Endodermal cell (in vitro differentiated cells): Measurements from ENCODE around the gene SEC14L2. TPM values are rescaled to one million over a fixed set of nuclear protein-coding genes. Genes with fewer than 3 reads are reported as not detected.

Experiments used
- DNase-seq: peaks from one replicate; pipeline ENCODE4 v3.0.0-alpha.2; 2017
- H3K27ac ChIP-seq: 2 replicates; pipeline ENCODE4 v1.5.1; 2013; ENCODE audit warnings: mild to moderate bottlenecking, low read depth, low read length, moderate library complexity
- H3K27me3 ChIP-seq: 2 replicates; pipeline ENCODE4 v1.6.1; 2013; ENCODE audit warnings: mild to moderate bottlenecking, low read length, moderate library complexity; ENCODE audit not compliant: insufficient read depth, control insufficient read depth, poor library complexity, severe bottlenecking
- H3K36me3 ChIP-seq: 2 replicates; pipeline ENCODE4 v1.7.0; 2013; ENCODE audit warnings: mild to moderate bottlenecking, low read length, moderate library complexity; ENCODE audit not compliant: control insufficient read depth, insufficient read depth
- H3K4me1 ChIP-seq: one replicate; pipeline ENCODE4 v1.7.0; 2013; ENCODE audit warnings: low read length; ENCODE audit not compliant: control insufficient read depth, insufficient read depth
- H3K4me3 ChIP-seq: 2 replicates; pipeline ENCODE4 v1.5.1; 2013; ENCODE audit warnings: mild to moderate bottlenecking, low read length, moderate library complexity
- H3K9ac ChIP-seq: 2 replicates; pipeline ENCODE4 v1.6.1; 2013; ENCODE audit warnings: mild to moderate bottlenecking, low read length, moderate library complexity; ENCODE audit not compliant: poor library complexity, severe bottlenecking; ENCODE audit errors: extremely low read depth
- H3K9me3 ChIP-seq: 2 replicates; pipeline ENCODE4 v1.6.1; 2013; ENCODE audit warnings: mild to moderate bottlenecking, low read length, moderate library complexity; ENCODE audit not compliant: control insufficient read depth
- H3K27ac Mint-ChIP-seq: 2 replicates; pipeline ENCODE4 v1.8.0; 2020; ENCODE audit warnings: mixed read lengths
- H3K27me3 Mint-ChIP-seq: 2 replicates; pipeline ENCODE4 v1.8.0; 2021; ENCODE audit warnings: mild to moderate bottlenecking, mixed read lengths; ENCODE audit not compliant: insufficient read depth
- H3K36me3 Mint-ChIP-seq: 2 replicates; pipeline ENCODE4 v1.8.0; 2020; ENCODE audit warnings: low read depth, mixed read lengths
- H3K4me1 Mint-ChIP-seq: 2 replicates; pipeline ENCODE4 v1.8.0; 2020; ENCODE audit warnings: mixed read lengths
- H3K4me3 Mint-ChIP-seq: 2 replicates; pipeline ENCODE4 v1.8.0; 2020; ENCODE audit warnings: mild to moderate bottlenecking, moderate library complexity, mixed read lengths
- H3K9me3 Mint-ChIP-seq: 2 replicates; pipeline ENCODE4 v1.8.0; 2020; ENCODE audit warnings: mild to moderate bottlenecking, mixed read lengths
- CTCF ChIP-seq: fragments of 200-600 bp; sonication (generic); conservative IDR thresholded peaks from 2 replicates; pipeline ENCODE4 v1.5.0; 2021; ENCODE audit warnings: antibody characterized with exemption, mild to moderate bottlenecking
- WGBS, 2 experiments: methylation state at CpG; one replicate each; pipeline versions ENCODE4 v1.1.5 to v1.1.7; 2013; ENCODE audit warnings: missing lambda C conversion rate in 2 of 2, mixed read lengths in 1 of 2; ENCODE audit not compliant: insufficient coverage in 1 of 2, insufficient read length in 1 of 2; 5-methylcytosine and 5-hydroxymethylcytosine counted together
- total RNA-seq, 2 donors: library from RNA; stranded (reverse); fragmentation: NEBNext Ultra II Directional in 1 of 2; extraction: Animal tissue kit (Norgen Biotek cat#: 25700) in 1 of 2; gene quantifications; 2 replicates in 1 of 2; 3 replicates in 1 of 2; pipeline ENCODE4 v1.2.1, GENCODE V29; 2021

The SEC14L2 gene
- total RNA-seq, 2 donors from 2014 or later = 13.9 to 19.1 TPM

- Mint-ChIP-seq H3K4me1 (no peaks in the 10 kb centered on the region), H3K27ac (no peak overlapping the region), H3K9me3 (no peaks in the 10 kb centered on the region), H3K27me3 (no peaks in the 10 kb centered on the region), H3K36me3 (peaks cover 10% of the 10 kb centered on the region), H3K4me3 (no peak overlapping the region)
- no peaks in the 10 kb centered on the region for H3K9me3 ChIP-seq
- no peaks in the 10 kb centered on the region for H3K36me3 ChIP-seq
- 91 to 96% methylated on average over 18 to 33 of the region's 33 CpGs for WGBS, 2 experiments
- H3K27ac ChIP-seq = peak overlapping the region; percentile 53
- DNase-seq = no peak
- H3K27me3 ChIP-seq = no peaks in the 10 kb centered on the region
- H3K4me3 ChIP-seq = no peak overlapping the region
- no peaks in the 10 kb centered on the region for H3K4me1 ChIP-seq
- H3K9ac ChIP-seq = no peak overlapping the region
- no peak for TF ChIP-seq CTCF
Measured at GRCh38 chr22:30373331-30374325, 23.2 kb upstream of the SEC14L2 start.

DNA sequence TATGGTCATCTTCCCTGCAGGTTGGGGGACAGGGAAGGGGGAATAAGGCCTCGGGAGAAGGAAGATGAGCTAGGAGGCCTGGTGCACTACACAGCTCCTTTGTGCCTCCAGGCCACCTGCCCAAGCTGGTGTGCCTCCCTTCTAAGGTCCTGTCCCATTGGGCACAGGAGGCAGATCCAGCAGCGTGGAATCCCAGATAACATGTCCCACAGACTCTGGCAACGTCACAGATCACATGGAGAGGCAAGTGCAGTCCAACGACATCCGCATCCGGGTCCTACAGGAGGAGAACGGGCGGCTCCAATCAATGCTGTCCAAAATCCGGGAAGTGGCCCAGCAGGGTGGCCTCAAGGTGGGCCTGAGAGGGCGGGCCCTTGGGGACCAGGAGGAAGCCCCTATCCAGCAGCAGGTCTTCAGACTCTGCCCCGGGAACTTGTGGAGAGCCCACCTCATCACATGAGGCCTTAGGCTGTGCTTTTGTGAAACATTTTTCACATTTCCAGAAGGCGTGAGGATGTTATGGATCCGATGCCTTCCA is 21.4 kb upstream of the SEC14L2 start:
- no peak overlapping the region for H3K4me3 ChIP-seq
- TF ChIP-seq CTCF = no peak
- H3K27me3 Mint-ChIP-seq = no peaks in the 10 kb centered on the region
- no peak overlapping the region for H3K4me3 Mint-ChIP-seq
- H3K27ac ChIP-seq = no peak overlapping the region
- H3K36me3 Mint-ChIP-seq = peaks cover 17% of the 10 kb centered on the region
- H3K9me3 Mint-ChIP-seq = no peaks in the 10 kb centered on the region
- H3K9ac ChIP-seq = no peak overlapping the region
- peak overlapping the region; percentile 35 for H3K27ac Mint-ChIP-seq
- H3K27me3 ChIP-seq = no peaks in the 10 kb centered on the region
- DNase-seq = no peak
- H3K36me3 ChIP-seq = no peaks in the 10 kb centered on the region
- no peaks in the 10 kb centered on the region for H3K4me1 ChIP-seq
- H3K4me1 Mint-ChIP-seq = no peaks in the 10 kb centered on the region
- no peaks in the 10 kb centered on the region for H3K9me3 ChIP-seq
- WGBS, 2 experiments = 93% methylated on average over 13 of the region's 13 CpGs

- no peak for TF ChIP-seq CTCF
- H3K36me3 Mint-ChIP-seq = peaks cover 36% of the 10 kb centered on the region
- peaks cover 5% of the 10 kb centered on the region for H3K36me3 ChIP-seq
- H3K27me3 ChIP-seq = no peaks in the 10 kb centered on the region
- no peaks in the 10 kb centered on the region for H3K4me1 Mint-ChIP-seq
- no peak overlapping the region for H3K9ac ChIP-seq
- no peak overlapping the region for H3K4me3 Mint-ChIP-seq
- WGBS, 2 experiments = 92 to 97% methylated on average over 13 to 20 of the region's 20 CpGs
- no peaks in the 10 kb centered on the region for H3K27me3 Mint-ChIP-seq
- no peaks in the 10 kb centered on the region for H3K4me1 ChIP-seq
- no peak overlapping the region for H3K27ac Mint-ChIP-seq
- no peak overlapping the region for H3K4me3 ChIP-seq
- H3K9me3 Mint-ChIP-seq = no peaks in the 10 kb centered on the region
- no peak overlapping the region for H3K27ac ChIP-seq
- H3K9me3 ChIP-seq = no peaks in the 10 kb centered on the region
- DNase-seq = no peak
Measured at GRCh38 chr22:30380011-30380410, 16.8 kb upstream of the SEC14L2 start.
